ENCODE data around the gene GGPS1.
"Not testable (repeated sequence)": the region's sequence is repeated elsewhere in the genome, so short reads cannot be mapped to it uniquely, and the experiment has no call there.

DNA sequence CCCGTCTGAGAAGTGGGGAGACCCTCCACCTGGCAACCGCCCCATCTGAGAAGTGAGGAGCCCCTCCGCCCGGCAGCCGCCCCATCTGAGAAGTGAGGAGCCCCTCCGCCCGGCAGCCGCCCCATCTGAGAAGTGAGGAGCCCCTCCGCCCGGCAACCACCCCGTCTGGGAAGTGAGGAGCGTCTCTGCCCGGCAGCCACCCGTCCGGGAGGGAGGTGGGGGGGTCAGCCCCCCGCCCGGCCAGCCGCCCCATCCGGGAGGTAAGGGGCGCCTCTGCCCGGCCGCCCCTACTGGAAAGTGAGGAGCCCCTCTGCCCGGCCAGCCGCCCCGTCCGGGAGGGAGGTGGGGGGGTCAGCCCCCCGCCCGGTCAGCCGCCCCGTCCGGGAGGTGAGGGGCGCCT is 19.2 kb upstream of the GGPS1 start:
- TF ChIP-seq EZH2 (IDR thresholded peaks at IDR 0.05; ENCODE audit: borderline replicate concordance, low read length) = not testable (repeated sequence)
- TF ChIP-seq, protein P1, sequence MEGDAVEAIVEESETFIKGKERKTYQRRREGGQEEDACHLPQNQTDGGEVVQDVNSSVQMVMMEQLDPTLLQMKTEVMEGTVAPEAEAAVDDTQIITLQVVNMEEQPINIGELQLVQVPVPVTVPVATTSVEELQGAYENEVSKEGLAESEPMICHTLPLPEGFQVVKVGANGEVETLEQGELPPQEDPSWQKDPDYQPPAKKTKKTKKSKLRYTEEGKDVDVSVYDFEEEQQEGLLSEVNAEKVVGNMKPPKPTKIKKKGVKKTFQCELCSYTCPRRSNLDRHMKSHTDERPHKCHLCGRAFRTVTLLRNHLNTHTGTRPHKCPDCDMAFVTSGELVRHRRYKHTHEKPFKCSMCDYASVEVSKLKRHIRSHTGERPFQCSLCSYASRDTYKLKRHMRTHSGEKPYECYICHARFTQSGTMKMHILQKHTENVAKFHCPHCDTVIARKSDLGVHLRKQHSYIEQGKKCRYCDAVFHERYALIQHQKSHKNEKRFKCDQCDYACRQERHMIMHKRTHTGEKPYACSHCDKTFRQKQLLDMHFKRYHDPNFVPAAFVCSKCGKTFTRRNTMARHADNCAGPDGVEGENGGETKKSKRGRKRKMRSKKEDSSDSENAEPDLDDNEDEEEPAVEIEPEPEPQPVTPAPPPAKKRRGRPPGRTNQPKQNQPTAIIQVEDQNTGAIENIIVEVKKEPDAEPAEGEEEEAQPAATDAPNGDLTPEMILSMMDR (conservative IDR thresholded peaks at IDR 0.05 in 1 of 2, IDR thresholded peaks at IDR 0.05 in 1 of 2; ENCODE audit: extremely low read depth in 1 of 2, insufficient read depth in 1 of 2, low read depth in 1 of 2, low read length in 2 of 2) = not testable (repeated sequence)

Measured in mammary epithelial cell (primary cell).